ENCODE results near the gene ABCC5. TPM values are rescaled to one million over a fixed set of nuclear protein-coding genes. Genes with fewer than 3 reads are reported as not detected.
A peak's percentile ranks its signal among the peaks of the same experiment; 100 is the strongest.
"Not testable (repeated sequence)": the region's sequence is repeated elsewhere in the genome, so short reads cannot be mapped to it uniquely, and the experiment has no call there.

Gene ABCC5
- total RNA-seq, 1 donor from 2014 or later: 23.8 TPM

DNA sequence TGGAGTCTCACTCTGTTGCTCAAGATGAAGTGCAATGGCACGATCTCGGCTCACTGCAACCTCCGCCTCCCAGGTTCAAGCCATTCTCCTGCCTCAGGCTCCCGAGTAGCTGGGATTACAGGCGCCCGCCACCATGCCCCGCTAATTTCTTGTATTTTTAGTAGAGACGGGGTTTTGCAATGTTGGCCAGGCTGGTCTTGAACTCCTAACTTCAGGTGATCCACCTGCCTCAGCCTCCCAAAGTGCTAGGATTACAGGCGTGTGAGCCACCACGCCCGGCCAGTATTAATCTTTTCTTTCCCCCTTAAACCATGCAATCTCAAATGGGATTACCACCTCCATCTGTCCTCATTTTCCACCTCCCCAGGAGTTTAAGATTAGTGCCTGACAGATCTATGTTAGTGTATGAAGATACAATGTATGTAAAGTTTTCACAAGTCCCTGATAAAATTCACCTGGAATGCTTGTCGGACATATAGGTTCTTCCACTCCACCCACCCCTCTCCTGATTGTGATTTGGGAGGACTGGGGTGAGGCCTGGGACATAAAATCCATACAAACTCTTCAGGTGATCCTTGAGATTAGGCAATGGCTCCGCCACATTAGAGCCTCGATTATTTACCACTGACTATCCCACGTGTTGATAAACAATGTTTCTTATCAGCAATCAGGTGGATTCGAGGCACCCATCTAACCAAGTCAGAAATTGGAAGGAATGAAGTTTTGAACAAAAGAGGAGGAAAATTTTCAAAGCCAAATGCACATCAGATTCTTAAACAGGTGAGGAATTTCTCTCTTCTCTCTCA lies 134.2 kb downstream of the ABCC5 start:
- Mint-ChIP-seq H3K4me3 (ENCODE audit: unreplicated experiment) (peak overlapping the region; percentile 90), H3K36me3 (ENCODE audit: low read depth) (peaks cover 4% of the 10 kb centered on the region), H3K4me1 (ENCODE audit: low read depth) (peaks cover 33% of the 10 kb centered on the region), H3K9me3 (ENCODE audit: low read depth) (no peaks in the 10 kb centered on the region), H3K27me3 (ENCODE audit: low read depth) (no peaks in the 10 kb centered on the region), H3K27ac (ENCODE audit: unreplicated experiment) (peak overlapping the region; percentile 91)
- no peak for DNase-seq (ENCODE audit: low spot score)
- no peak for TF ChIP-seq CTCF (IDR thresholded peaks at IDR 0.05)

GRCh38 chr3:183880121-183880520 lies 137.6 kb downstream of the ABCC5 start:
- Mint-ChIP-seq H3K27ac (ENCODE audit: unreplicated experiment) (peak overlapping the region; percentile 22), H3K4me1 (ENCODE audit: low read depth) (peaks cover 29% of the 10 kb centered on the region), H3K4me3 (ENCODE audit: unreplicated experiment) (no peak overlapping the region), H3K9me3 (ENCODE audit: low read depth) (no peaks in the 10 kb centered on the region), H3K27me3 (ENCODE audit: low read depth) (no peaks in the 10 kb centered on the region), H3K36me3 (ENCODE audit: low read depth) (peaks cover 6% of the 10 kb centered on the region)
- no peak for TF ChIP-seq CTCF (IDR thresholded peaks at IDR 0.05)
- DNase-seq (ENCODE audit: low spot score): no peak

DNA sequence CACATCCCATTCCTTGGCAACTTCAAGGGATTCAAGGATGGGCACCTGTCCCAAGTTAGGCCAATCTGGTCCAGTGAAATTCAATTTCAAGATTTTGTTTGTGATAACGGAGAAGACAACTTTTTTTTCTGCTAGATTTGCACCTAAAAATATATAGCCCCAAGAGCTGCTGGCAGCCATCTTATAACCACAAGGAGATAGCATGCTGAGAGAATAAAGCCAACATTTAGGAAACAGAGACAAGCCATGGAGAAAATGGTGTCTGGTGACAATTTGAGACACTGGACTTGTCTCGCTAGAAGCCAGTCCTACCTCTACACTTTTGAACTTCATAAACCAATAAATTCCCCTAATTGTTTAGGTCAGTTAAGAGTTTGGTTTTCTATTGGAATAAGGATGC lies 138.4 kb downstream of the ABCC5 start:
- Mint-ChIP-seq H3K27me3 (ENCODE audit: low read depth) (no peaks in the 10 kb centered on the region), H3K9me3 (ENCODE audit: low read depth) (no peaks in the 10 kb centered on the region), H3K36me3 (ENCODE audit: low read depth) (peaks cover 6% of the 10 kb centered on the region), H3K4me1 (ENCODE audit: low read depth) (peaks cover 24% of the 10 kb centered on the region), H3K27ac (ENCODE audit: unreplicated experiment) (no peak overlapping the region), H3K4me3 (ENCODE audit: unreplicated experiment) (no peak overlapping the region)
- no peak for TF ChIP-seq CTCF (IDR thresholded peaks at IDR 0.05)
- no peak for DNase-seq (ENCODE audit: low spot score)

DNA sequence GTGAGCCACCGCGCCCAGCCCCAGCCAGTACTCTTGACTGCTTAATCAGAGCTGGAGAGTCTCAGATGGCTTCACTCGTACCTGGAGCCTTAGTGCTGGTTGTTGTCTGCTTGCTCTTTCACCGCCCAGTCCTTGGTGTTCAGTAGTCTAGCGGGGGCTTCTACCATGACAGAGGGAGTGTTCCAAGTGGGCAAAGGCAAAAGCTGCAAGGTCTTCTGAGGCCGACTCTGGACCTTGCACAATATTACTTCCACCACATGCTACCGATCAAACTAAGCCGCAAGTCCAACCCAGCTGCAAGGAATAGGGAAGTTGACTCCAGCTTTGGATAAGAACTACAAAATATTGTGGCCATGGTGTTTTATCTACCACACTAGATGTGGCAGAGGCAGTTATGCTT lies 139.6 kb downstream of the ABCC5 start:
- no peak for TF ChIP-seq CTCF (IDR thresholded peaks at IDR 0.05)
- H3K4me3 Mint-ChIP-seq (ENCODE audit: unreplicated experiment): no peak overlapping the region
- H3K27ac Mint-ChIP-seq (ENCODE audit: unreplicated experiment): no peak overlapping the region

DNA sequence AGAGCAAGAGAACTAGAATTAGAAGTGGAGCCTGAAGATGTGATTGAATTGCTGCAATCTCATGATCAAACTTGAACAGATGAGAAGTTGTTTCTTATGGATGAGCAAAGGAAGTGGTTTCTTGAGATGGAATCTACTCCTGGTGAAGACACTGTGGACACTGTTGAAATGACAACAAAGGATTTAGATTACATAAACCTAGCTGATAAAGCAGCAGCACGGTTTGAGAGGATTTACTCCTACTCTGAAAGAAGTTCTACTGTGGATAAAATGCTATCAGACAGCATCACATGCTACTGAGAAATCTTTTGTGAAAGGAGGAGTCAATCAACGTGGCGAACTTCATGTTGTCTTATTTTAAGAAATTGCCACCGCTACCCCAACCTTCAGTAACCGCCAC lies 140.5 kb downstream of the ABCC5 start:
- H3K9me3 Mint-ChIP-seq (ENCODE audit: low read depth); H3K4me1 Mint-ChIP-seq (ENCODE audit: low read depth); H3K4me3 Mint-ChIP-seq (ENCODE audit: unreplicated experiment); DNase-seq (ENCODE audit: low spot score); H3K36me3 Mint-ChIP-seq (ENCODE audit: low read depth); H3K27me3 Mint-ChIP-seq (ENCODE audit: low read depth): not testable (repeated sequence)
- peak overlapping the region; percentile 1 for H3K27ac Mint-ChIP-seq (ENCODE audit: unreplicated experiment)

More for the DNA sequence above, 139.6 kb downstream of the ABCC5 start:
- H3K9me3 Mint-ChIP-seq (ENCODE audit: low read depth): no peaks in the 10 kb centered on the region
- H3K36me3 Mint-ChIP-seq (ENCODE audit: low read depth): peaks cover 6% of the 10 kb centered on the region
- H3K27me3 Mint-ChIP-seq (ENCODE audit: low read depth): no peaks in the 10 kb centered on the region
- no peak for DNase-seq (ENCODE audit: low spot score)
- peaks cover 16% of the 10 kb centered on the region for H3K4me1 Mint-ChIP-seq (ENCODE audit: low read depth)

- Mint-ChIP-seq H3K36me3 (ENCODE audit: low read depth) (peaks cover 5% of the 10 kb centered on the region), H3K4me3 (ENCODE audit: unreplicated experiment) (no peak overlapping the region), H3K27me3 (ENCODE audit: low read depth) (no peaks in the 10 kb centered on the region), H3K27ac (ENCODE audit: unreplicated experiment) (no peak overlapping the region), H3K4me1 (ENCODE audit: low read depth) (peaks cover 6% of the 10 kb centered on the region), H3K9me3 (ENCODE audit: low read depth) (no peaks in the 10 kb centered on the region)
- TF ChIP-seq CTCF (IDR thresholded peaks at IDR 0.05): no peak
- DNase-seq (ENCODE audit: low spot score): no peak
Measured at GRCh38 chr3:183875411-183875810, 142.3 kb downstream of the ABCC5 start.
